ENCODE data around the gene MPND.

The MPND gene

DNA sequence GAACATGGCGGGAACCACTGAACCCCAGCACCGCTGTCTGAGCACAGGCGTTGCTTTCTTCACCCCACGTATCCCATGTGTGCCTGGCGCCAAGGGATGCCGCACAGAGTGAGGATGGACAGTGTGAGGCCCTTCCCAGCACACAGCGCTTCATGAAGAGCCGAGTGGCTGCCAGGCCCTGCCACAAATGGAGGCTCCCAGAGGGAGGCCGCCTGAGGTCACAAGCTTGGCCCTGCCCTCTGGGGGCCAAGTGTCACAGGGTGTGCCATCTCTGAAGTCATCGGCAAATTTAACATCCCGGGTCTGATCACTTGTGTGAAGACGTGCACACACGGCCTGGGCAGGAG lies 24.4 kb downstream of the MPND start:
- no peak for DNase-seq

GRCh38 chr19:4368128-4368820 lies 24.9 kb downstream of the MPND start:
- no peak for DNase-seq

DNA sequence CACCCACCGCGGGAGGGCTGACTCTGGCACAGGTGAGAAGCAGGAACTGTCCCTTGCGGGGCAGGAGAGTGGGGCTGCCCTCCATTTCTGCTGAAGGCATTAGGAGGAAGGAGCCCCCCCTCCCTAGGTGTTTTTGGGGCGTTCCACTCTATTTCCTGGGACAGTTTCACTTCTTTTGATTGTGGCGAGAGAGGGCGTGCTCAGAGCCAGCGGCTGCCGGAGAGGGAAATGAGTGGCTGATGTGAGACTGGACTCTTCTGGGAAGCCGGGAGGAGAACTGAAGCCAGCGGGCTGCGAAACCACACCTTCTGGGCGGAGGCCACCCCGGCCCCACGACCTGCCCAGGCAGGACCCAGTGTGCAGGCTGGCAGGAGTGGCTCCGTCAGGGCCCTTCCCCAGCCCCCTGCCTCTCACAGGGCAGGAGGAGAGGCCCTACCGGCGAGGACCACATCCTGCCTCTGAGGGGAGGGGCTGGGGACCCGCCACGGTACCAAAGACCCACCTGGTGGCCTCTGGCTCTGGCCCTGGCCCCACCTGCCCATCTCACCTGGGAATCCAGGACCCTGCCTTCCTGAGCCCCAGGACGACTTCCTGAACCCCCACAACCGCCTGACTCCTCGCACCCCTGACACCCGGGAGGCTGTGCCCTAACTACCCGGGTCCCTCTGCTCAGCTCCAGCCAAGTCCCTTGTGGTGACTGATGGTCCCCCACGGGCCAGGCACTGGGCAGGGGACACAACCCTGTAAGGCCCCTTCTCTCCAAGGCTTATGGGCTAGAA lies 25.9 kb downstream of the MPND start:
- DNase-seq, result no peak

GRCh38 chr19:4369888-4370260 lies 26.5 kb downstream of the MPND start:
- DNase-seq, result no peak

DNA sequence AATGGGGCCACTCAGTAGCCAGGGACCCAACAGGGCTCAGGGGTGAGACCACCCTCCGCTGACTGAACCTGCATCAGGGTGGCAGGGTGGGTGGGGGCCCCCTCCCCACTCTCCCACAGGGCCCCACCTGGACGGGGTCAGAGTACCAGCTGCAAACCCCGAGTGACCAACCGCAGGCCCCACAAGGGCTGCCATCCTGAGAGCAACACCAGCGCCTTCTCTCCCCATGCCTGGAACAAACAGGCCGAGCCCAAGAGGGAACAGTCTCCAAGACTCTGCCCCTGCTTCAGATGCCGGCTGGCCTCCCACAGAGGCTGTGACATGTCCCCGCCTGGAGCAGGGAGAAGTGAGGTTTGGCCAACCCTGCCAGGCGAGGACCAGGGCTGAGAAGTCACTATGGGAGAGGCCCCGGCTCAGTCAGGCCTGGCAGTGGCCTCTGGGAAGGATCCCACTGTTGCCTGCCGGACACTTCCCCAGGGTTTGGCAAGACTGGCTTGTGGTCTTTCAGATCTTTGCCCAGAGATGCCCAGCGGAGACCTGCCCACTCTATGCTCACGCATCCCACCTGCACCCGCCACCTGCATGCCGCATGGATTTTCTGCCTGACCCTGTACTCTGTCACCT lies 27.2 kb downstream of the MPND start:
- no peak for DNase-seq

- DNase-seq, result no peak
Measured at GRCh38 chr19:4371247-4372164, 28.1 kb downstream of the MPND start.

DNA sequence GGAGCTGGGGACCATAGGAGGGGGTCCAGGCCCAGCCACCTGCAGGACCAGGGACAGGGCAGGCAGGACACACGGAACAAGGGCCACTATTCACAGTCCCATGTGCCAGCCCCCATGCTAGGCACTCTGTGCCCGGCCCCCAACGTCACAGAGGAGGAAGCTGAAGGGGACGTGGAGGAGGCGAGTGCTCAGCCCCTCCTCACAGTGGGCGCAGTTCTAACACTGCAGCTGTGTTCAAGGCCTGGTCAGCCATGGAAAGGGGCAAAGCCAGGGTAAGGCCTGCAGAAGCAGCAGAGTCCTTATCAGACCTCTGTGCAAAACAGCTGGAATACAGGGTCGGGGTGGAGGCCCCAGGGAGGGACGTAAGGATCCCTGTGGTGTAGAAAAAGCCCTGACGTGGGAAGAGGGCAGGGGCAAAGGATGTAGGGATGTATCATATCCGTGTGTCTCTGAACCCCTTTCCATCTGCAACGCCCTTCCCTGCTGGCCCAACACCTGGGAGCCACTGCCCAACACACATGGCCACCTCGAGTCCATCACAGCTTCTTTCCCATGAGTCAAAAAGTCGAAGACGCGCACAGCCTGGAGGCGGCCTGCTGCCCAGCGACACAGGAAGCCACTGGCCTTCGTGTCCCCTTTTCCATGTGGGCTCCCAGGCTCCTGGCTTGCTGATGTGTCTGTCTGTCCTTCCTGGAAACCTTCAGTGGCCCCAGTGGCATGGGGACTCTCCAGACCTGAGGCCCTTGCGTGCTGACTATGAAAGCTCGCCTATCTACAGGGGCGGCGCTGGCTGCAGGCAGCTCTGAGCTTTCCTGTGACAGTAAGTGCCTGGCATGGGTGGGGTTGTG lies 29.0 kb downstream of the MPND start:
- DNase-seq, result no peak

- DNase-seq, result no peak
Measured at GRCh38 chr19:4373013-4373367, 29.6 kb downstream of the MPND start.

DNA sequence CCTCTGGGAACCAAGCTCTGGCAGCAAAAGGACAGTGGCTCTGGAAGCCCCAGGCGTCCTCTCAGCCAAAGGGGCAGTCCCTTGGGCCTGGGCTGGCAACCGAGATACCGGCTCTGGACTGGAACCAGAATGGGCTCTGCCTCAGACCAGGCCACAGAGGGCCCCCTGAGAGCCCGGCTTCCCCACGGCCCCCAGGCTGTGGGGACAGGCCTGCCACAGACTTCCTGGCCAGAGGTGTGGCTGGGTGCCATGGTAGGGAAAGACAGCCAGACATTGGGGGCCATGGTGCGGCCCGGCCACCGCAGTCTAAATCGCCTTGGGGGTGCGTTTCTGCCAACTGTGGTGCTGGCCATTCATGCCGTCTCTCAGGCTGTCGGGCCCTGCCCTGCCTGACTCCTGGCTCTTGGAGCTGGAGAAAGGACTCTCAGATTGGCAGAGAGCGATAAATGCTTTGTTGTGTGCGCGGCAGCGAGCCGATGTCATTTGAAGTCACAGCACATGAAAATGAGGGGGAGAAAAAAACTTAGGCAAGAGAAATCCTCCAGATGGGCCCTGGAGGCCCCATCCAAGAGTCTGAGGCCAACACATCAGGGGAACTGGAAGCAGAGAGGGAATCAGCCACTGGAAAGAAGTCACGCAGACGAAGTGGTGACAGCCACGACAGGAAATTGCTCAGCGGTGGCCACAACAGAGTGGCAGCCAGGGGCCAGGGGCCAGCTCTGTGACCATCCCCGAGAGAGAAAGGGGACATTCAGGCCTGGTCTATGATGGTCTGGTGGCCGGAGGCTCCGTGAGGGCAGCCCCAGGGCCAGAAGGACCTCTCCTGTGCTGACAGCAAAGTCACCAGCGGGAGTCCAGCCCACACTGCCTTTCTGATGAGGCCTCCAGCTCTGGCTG lies 30.5 kb downstream of the MPND start:
- no peak for DNase-seq

DNA sequence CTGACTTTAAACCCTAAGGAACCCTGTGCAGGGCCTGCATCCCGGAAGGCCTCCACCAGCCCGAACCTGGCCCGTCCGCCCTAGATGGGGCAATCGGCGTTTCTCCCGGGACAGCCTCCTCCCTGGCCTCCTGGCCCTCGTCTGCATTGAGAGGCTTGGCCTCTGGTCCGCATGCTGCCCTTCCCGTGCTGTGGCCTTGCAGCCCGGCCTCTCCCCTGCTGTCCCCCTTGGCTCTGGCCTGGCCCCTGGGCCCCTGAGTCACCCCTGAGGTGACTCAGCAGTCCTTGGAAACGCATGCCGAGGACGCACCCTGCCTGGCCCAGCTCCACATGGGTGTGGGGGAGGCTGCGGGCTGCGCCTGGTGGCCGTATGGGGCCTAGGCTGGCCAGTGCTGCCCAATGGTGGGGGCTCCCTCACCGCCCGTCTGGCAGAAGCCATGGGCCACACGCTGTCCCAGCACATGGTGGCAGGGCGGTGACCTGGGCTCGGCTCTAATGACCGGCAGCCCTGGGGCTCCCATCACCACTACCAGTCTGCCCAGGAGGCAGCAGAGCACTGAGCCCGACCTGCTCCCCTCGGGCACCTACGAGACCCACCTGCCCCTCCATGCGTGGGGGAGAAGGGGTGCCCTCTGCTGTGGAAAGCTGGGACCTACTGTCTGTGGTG lies 31.3 kb downstream of the MPND start:
- DNase-seq, result peak; percentile 96

- peak; percentile 87 for DNase-seq
Measured at GRCh38 chr19:4375164-4376027, 32.0 kb downstream of the MPND start.

DNA sequence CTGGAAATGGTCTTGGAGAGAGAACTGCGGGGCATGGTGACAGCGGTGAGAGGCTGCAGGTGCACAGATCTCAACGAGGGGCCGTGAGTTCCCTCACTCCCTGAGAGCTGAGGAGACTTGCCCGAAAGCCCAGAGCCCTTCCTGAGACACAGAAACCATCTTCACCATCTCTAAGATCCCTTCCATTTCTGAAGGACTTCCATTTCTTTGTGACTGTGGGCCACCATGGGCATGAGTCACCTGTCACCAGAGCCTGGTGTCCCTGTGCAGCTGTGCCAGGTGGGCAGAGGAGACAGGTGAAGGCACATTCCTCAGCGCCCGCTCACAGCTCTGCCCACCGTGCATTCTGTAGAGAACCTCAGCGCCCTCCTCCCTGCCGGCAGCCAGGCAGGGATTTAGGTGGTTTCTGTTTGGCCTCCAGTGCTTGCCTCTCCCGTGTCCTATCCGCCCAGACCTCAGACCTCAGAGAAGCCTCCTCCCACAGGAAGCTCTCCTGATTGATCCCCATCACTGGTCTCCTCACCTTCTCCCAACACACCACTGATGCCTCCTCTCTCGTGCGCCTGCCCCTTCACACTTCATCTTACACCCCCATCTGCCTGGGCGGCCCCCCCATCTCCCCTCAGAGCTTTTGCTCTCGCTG lies 32.8 kb downstream of the MPND start:
- no peak for DNase-seq

- DNase-seq, result no peak
Measured at GRCh38 chr19:4376671-4376990, 33.3 kb downstream of the MPND start.

- DNase-seq, result peak; percentile 44
Measured at GRCh38 chr19:4376991-4377781, 33.8 kb downstream of the MPND start.

- no peak for DNase-seq
Measured at GRCh38 chr19:4378886-4379285, 35.5 kb downstream of the MPND start.

GRCh38 chr19:4379383-4380253 lies 36.3 kb downstream of the MPND start:
- DNase-seq, result peak; percentile 41

- DNase-seq, result no peak
Measured at GRCh38 chr19:4380254-4380727, 36.9 kb downstream of the MPND start.

Measured in EL (cell line).